Adrenal gland (tissue), 12 donors: ENCODE results near the gene PER3. TPM values are rescaled to one million over a fixed set of nuclear protein-coding genes. Genes with fewer than 3 reads are reported as not detected.

Experiments
- DNase-seq, 7 donors: peaks; one replicate each; pipeline ENCODE4 v3.0.0-alpha.2; 2019 to 2020
- H3K27ac ChIP-seq, 5 donors: fragments of 200-600 bp; sonication (generic) in 4 of 5; 1 replicate in 3 of 5; 2 replicates in 2 of 5; pipeline versions ENCODE4 v1.5.1 to v1.8.0; 2016 to 2020; ENCODE audit warnings: mild to moderate bottlenecking in 1 of 5
- H3K27me3 ChIP-seq: fragments of 200-600 bp; 2 replicates; pipeline ENCODE4 v1.8.0; 2021
- H3K36me3 ChIP-seq, 2 donors: fragments of 200-600 bp; replicated peaks in 1 of 2; 1 replicate in 1 of 2; 2 replicates in 1 of 2; pipeline versions ENCODE4 v1.5.1 to v1.8.0; 2018 to 2022
- H3K4me1 ChIP-seq, 2 donors: fragments of 200-600 bp; replicated peaks in 1 of 2; 1 replicate in 1 of 2; 2 replicates in 1 of 2; pipeline versions ENCODE4 v1.5.1 to v1.8.0; 2018 to 2021
- H3K4me3 ChIP-seq, 4 donors: fragments of 200-600 bp; sonication (generic) in 3 of 4; one replicate each; pipeline ENCODE4 v1.5.1; 2016 to 2018
- H3K9me3 ChIP-seq, 3 donors: fragments of 200-600 bp; sonication (generic) in 1 of 3; replicated peaks in 1 of 3; 1 replicate in 2 of 3; 2 replicates in 1 of 3; pipeline versions ENCODE4 v1.5.1 to v1.8.0; 2016 to 2021
- POLR2A ChIP-seq, 2 donors: fragments of 450-650 bp; IDR thresholded peaks; one replicate each; pipeline ENCODE4 v1.6.1; 2017; ENCODE audit warnings: antibody characterized with exemption in 2 of 2, mild to moderate bottlenecking in 2 of 2, moderate library complexity in 1 of 2
- WGBS, 4 donors: extraction: QIAGEN DNeasy Blood & Tissue Kit in 2 of 4; methylation state at CpG; one replicate each; pipeline versions ENCODE4 v1.1.5 to v1.1.7; 2013 to 2017; 5-methylcytosine and 5-hydroxymethylcytosine counted together
- intact Hi-C, 2 donors: fragments of 100-400 bp; cut with DNase I; formaldehyde crosslinking; loops; one replicate each; pipeline versions ENCODE4 v1.14.1 to v1.15.0; 2022 to 2023
- polyA plus RNA-seq, 3 donors: library from polyadenylated mRNA; stranded (reverse); fragments of 200-250 nt in 2 of 3; fragments of 350-450 nt in 1 of 3; fragmentation: Illumina TruSeq in 1 of 3; extraction: RNeasy Lipid Tissue Mini Kit (QIAGEN cat#74804) in 1 of 3; gene quantifications; one replicate each; pipeline ENCODE4 v1.2.3, GENCODE V29; 2013 to 2014
- total RNA-seq, 9 donors: library from RNA; depleted of rRNA in 4 of 9; stranded (reverse); fragments of >200 nt in 4 of 9; fragments of 120-200 nt in 1 of 9; fragmentation: NEBNext Ultra II Directional in 1 of 9; extraction: Animal tissue kit (Norgen Biotek cat#: 25700) in 1 of 9; gene quantifications; one replicate each; pipeline versions ENCODE4 v1.1.0 to v1.2.4, GENCODE V29; 2013 to 2023
- TF ChIP-seq, protein P1 (sequence below), 6 experiments: fragments of 450-650 bp in 4 of 6; fragments of 200-600 bp in 2 of 6; sonication (generic) in 1 of 6; IDR thresholded peaks; 1 replicate in 5 of 6; 2 replicates in 1 of 6; pipeline versions ENCODE4 v1.5.1 to v1.8.0; 2016 to 2021; ENCODE audit warnings: antibody characterized with exemption in 6 of 6, mild to moderate bottlenecking in 2 of 6, moderate library complexity in 1 of 6
- donor health status: healthy with polysubstance abuse.
- donor health status: Bipolar disorder and iron deficiency.
- donor health status: DM: yes; HTN: yes; CAD: no.
- donor health status: DM: no; HTN: no; CAD: no.
- donor health status: DM: no; HTN: no; CAD: no.
- donor health status: DM: yes; HTN: yes; CAD: no.

Gene PER3
- total and polyA plus RNA-seq, 12 donors, result 8.8 to 29.0 (median 16.9) TPM

DNA sequence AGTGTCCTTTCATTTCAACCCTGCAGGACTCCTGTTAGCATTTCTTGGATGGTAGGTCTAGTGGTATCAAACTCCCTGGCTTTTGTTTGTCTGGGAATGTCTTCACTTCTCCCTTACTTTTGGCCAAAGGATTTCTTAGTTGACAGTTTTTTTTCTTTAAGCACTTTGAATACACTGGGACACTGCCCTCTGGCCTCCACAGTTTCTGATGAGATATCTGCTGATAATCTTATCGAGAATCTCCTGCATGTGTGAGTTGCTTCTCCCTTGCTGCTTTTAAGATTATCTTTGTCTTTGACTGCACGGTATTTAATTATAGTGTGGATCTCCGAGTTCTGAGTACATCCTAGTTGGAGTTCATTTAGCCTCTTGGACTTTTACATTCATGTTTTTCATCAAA, 55.4 kb downstream of the PER3 start:
- DNase-seq, result no peak
- no peaks in the 10 kb centered on the region for H3K9me3 ChIP-seq
- H3K4me3 ChIP-seq, result no peak overlapping the region
- H3K4me1 ChIP-seq, result no peaks in the 10 kb centered on the region
- peaks cover 0 to 67% of the 10 kb centered on the region in 2 donors for H3K36me3 ChIP-seq
- 97 to 100% (median 99%) methylated on average over 3 of the region's 3 CpGs for WGBS, 4 donors
- TF ChIP-seq, protein P1, sequence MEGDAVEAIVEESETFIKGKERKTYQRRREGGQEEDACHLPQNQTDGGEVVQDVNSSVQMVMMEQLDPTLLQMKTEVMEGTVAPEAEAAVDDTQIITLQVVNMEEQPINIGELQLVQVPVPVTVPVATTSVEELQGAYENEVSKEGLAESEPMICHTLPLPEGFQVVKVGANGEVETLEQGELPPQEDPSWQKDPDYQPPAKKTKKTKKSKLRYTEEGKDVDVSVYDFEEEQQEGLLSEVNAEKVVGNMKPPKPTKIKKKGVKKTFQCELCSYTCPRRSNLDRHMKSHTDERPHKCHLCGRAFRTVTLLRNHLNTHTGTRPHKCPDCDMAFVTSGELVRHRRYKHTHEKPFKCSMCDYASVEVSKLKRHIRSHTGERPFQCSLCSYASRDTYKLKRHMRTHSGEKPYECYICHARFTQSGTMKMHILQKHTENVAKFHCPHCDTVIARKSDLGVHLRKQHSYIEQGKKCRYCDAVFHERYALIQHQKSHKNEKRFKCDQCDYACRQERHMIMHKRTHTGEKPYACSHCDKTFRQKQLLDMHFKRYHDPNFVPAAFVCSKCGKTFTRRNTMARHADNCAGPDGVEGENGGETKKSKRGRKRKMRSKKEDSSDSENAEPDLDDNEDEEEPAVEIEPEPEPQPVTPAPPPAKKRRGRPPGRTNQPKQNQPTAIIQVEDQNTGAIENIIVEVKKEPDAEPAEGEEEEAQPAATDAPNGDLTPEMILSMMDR (IDR thresholded peaks at IDR 0.05), result no peak
- no peak for TF ChIP-seq POLR2A (IDR thresholded peaks at IDR 0.05)
- intact Hi-C loops, result no loop called here
- no peaks in the 10 kb centered on the region for H3K27me3 ChIP-seq
- no peak overlapping the region for H3K27ac ChIP-seq

DNA sequence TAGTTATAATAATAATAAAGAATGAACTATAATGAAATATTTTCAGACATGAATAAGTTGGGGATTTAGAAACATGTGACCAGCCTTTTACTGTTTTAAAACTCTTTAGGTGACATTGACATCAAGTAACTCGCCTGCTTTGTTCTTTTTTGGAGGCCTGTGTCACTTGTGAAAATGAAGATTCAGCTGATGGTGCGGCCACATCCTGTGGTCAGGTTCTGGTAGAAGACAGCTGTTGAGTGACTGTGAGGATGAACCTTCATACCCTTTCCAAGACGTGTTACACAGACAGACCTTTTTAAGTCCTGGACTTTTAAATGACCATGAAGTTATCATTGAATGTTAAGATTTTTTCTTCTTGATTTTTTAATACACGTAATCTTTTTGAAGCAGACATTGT, 58.4 kb downstream of the PER3 start:
- TF ChIP-seq, protein P1 (IDR thresholded peaks at IDR 0.05), result no peak
- no peak for TF ChIP-seq POLR2A (IDR thresholded peaks at IDR 0.05)
- Histone ChIP-seq H3K4me3 (no peak overlapping the region), H3K27me3 (no peaks in the 10 kb centered on the region), H3K4me1 (no peaks in the 10 kb centered on the region), H3K27ac (no peak overlapping the region), H3K9me3 (no peaks in the 10 kb centered on the region), H3K36me3 (peaks cover 0 to 48% of the 10 kb centered on the region in 2 donors)
- DNase-seq, result no peak
- intact Hi-C loops, result no loop called here
- WGBS, 4 donors, result 90 to 96% (median 91%) methylated on average over 4 of the region's 4 CpGs

DNA sequence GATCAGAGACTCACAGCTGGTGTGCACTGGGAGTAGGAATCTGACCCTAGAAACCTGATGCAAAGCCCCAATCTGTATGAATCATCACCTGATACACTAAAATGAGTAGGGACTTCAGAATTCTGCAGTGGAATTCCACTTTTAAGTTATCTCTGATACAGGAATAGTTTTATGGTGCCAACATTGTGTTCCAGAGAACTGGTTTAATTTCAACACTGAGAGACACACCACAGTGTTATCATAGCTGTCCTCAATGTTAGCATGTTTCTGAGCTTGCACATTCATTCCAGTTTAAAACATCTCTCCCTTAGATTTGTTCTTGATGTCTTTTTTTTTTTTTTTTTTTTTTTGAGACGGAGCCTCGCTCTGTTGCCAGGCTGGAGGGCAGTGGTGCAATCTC, 61.7 kb downstream of the PER3 start:
- no peak overlapping the region for H3K27ac ChIP-seq
- no peak for DNase-seq
- no peaks in the 10 kb centered on the region for H3K27me3 ChIP-seq
- no peak for TF ChIP-seq POLR2A (IDR thresholded peaks at IDR 0.05)
- TF ChIP-seq, protein P1 (IDR thresholded peaks at IDR 0.05), result no peak
- H3K9me3 ChIP-seq, result no peaks in the 10 kb centered on the region
- no peak overlapping the region for H3K4me3 ChIP-seq
- 92 to 100% (median 95%) methylated on average over 2 of the region's 2 CpGs for WGBS, 4 donors
- no peaks in the 10 kb centered on the region for H3K4me1 ChIP-seq
- intact Hi-C loops, result no loop called here
- peaks cover 0 to 19% of the 10 kb centered on the region in 2 donors for H3K36me3 ChIP-seq

DNA sequence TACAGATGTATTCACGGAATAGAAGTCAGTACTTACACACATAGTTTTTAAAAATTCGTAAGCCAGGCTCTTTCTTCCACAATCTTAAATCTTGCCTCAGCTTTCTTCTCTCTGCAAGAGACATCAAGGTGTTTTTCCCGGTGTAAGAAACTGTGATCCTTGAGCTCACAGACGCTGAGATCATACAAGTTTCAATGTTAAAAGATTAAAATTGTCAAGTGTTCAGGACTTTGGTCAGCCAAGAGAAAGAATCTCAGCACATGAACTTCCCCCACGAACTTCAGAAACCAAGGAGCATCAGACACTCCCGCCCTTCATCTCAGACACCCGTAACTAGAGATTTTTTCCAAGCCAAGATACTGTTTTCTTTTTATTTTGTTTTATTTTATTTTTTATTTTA, 62.6 kb downstream of the PER3 start:
- H3K27ac ChIP-seq, result no peak overlapping the region
- peaks cover 0 to 19% of the 10 kb centered on the region in 2 donors for H3K36me3 ChIP-seq
- no peaks in the 10 kb centered on the region for H3K9me3 ChIP-seq
- WGBS, 4 donors, result 89 to 95% (median 94%) methylated on average over 7 of the region's 7 CpGs
- DNase-seq, result no peak
- intact Hi-C loops, result no loop called here
- TF ChIP-seq, protein P1 (IDR thresholded peaks at IDR 0.05), result no peak
- TF ChIP-seq POLR2A (IDR thresholded peaks at IDR 0.05), result no peak
- no peaks in the 10 kb centered on the region for H3K27me3 ChIP-seq
- H3K4me1 ChIP-seq, result no peaks in the 10 kb centered on the region
- H3K4me3 ChIP-seq, result no peak overlapping the region
